Heart left ventricle (tissue), 16 donors: ENCODE measurements around the gene CELA1. TPM values are rescaled to one million over a fixed set of nuclear protein-coding genes. Genes with fewer than 3 reads are reported as not detected.

Experiments
- ATAC-seq, 4 donors: fragments of 200-7000 bp; cut with Tn5 transposase; one replicate each; pipeline ENCODE4 v1.9.1; 2020 to 2022; ENCODE audit warnings: moderate library complexity in 4 of 4, mild to moderate bottlenecking in 3 of 4, moderate number of reproducible peaks in 1 of 4
- DNase-seq, 5 donors: peaks; one replicate each; pipeline ENCODE4 v3.0.0-alpha.2; 2020
- H3K27ac ChIP-seq, 12 donors: fragments of 200-600 bp; sonication (generic) in 4 of 12; one replicate each; pipeline versions ENCODE4 v1.5.0 to v1.8.0; 2016 to 2022; ENCODE audit warnings: mild to moderate bottlenecking in 2 of 12
- H3K27me3 ChIP-seq, 9 donors: fragments of 200-600 bp; sonication (generic) in 2 of 9; one replicate each; pipeline versions ENCODE4 v1.5.1 to v1.8.0; 2016 to 2022; ENCODE audit warnings: mild to moderate bottlenecking in 3 of 9
- H3K36me3 ChIP-seq, 9 donors: fragments of 200-600 bp; sonication (generic) in 2 of 9; one replicate each; pipeline versions ENCODE4 v1.5.0 to v1.8.0; 2018 to 2022; ENCODE audit warnings: mild to moderate bottlenecking in 2 of 9
- H3K4me1 ChIP-seq, 12 donors: fragments of 200-600 bp; sonication (generic) in 4 of 12; one replicate each; pipeline versions ENCODE4 v1.5.0 to v1.8.0; 2016 to 2022; ENCODE audit warnings: mild to moderate bottlenecking in 3 of 12
- H3K4me3 ChIP-seq, 12 donors: fragments of 200-600 bp; sonication (generic) in 4 of 12; one replicate each; pipeline versions ENCODE4 v1.5.0 to v1.8.0; 2017 to 2022; ENCODE audit warnings: mild to moderate bottlenecking in 9 of 12, moderate library complexity in 4 of 12
- H3K9me3 ChIP-seq, 12 donors: fragments of 200-600 bp; sonication (generic) in 4 of 12; one replicate each; pipeline versions ENCODE4 v1.5.0 to v1.8.0; 2016 to 2022; ENCODE audit warnings: mild to moderate bottlenecking in 1 of 12
- CTCF ChIP-seq, 12 donors: fragments of 200-600 bp; sonication (generic) in 4 of 12; IDR thresholded peaks; one replicate each; pipeline versions ENCODE4 v1.5.0 to v1.8.0; 2018 to 2022; ENCODE audit warnings: antibody characterized with exemption in 12 of 12, mild to moderate bottlenecking in 5 of 12
- POLR2A ChIP-seq, 2 donors: fragments of 450-650 bp; IDR thresholded peaks; one replicate each; pipeline ENCODE4 v1.6.1; 2017; ENCODE audit warnings: antibody characterized with exemption in 2 of 2, mild to moderate bottlenecking in 2 of 2, moderate library complexity in 2 of 2
- WGBS, 4 donors: extraction: QIAGEN DNeasy Blood & Tissue Kit in 2 of 4; methylation state at CpG; one replicate each; pipeline versions ENCODE4 v1.1.5 to v1.1.7; 2013 to 2018; 5-methylcytosine and 5-hydroxymethylcytosine counted together
- intact Hi-C, 10 donors: fragments of 100-400 bp; cut with DNase I; formaldehyde crosslinking; loops; one replicate each; pipeline versions ENCODE4 v1.11.1 to v1.14.2; 2022
- polyA plus RNA-seq, 2 donors: library from polyadenylated mRNA; stranded (reverse); fragments of 200-250 nt; gene quantifications; one replicate each; pipeline ENCODE4 v1.2.3, GENCODE V29; 2013
- total RNA-seq, 9 donors: library from RNA; depleted of rRNA in 2 of 9; stranded (reverse); fragments of >200 nt in 2 of 9; fragmentation: NEBNext Ultra II Directional in 3 of 9; extraction: Animal tissue kit (Norgen Biotek cat#: 25700) in 3 of 9; gene quantifications; one replicate each; pipeline versions ENCODE4 v1.1.0 to v1.2.4, GENCODE V29; 2016 to 2023
- donor health status: ischemic (EF 13 %, LVEDD 7.1; RV severe dilation, severe dysfunction).
- donor health status: healthy with polysubstance abuse.
- donor health status: DM: no; HTN: yes; CAD: no.
- donor health status: DM: no; HTN: no; CAD: no.
- donor health status: ischemic (EF 25% LVEDD 6.9; RV normal size, moderate dysfunction).
- donor health status: ischemic (EF 25% LVEDD 5.7; RV mildly dilated, moderate dysfunction).
- donor health status: healthy.
- donor health status: DM: yes; HTN: yes; CAD: no.
- donor health status: ischemic (EF 35%, LVEDD 5.7; RV mildly dilated, moderate dysfunction).
- donor health status: nonischemic (EF 11% LVEDD 7.7; RV severe dilation, severe dysfunction).
- donor health status: DM: yes; HTN: yes; CAD: no.
- donor health status: PGD.
- donor health status: ischemic (EF 29% LVEDD 5.4; RV normal size, mild dysfunction).
- donor health status: nonischemic (EF 23%, LVEDD 6.1; RV moderate dilation, normal function).

The CELA1 gene
- total and polyA plus RNA-seq, 11 donors: not detected

DNA sequence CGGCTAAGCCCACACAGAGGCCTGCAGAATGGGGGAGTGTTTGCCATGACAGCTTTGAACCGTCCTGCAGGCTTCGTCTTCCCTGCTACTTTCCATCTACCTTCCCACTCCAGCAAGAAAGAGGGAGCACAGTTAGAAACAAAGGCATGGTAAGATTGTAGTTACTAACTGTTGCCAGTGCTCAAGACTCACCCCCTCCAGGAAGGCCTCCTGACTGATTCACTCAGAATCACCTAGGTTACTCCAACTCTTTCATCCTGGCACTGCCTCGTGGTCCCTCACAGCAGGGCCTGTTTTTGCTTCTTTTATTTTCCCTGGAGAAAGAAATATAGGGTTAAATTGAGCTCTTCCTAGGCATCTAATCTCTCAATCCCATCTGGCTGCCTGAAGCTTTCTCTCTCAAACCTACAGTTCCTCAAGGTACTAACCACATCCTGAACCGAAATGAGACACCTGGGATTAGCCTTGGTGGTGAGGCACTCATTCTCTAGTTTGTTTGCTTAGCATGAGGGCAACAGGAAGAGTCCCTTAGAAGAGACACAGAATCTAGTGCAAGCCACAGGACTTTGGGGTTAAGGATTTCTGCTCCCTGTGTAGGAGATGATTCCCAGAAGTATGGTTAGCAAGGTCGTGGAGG is 36.9 kb upstream of the CELA1 start:
- Histone ChIP-seq H3K36me3 (peaks cover 0 to 19% (median 0%) of the 10 kb centered on the region in 9 donors), H3K27ac (no peak overlapping the region), H3K27me3 (no peaks in the 10 kb centered on the region), H3K4me1 (peaks cover 0 to 17% (median 0%) of the 10 kb centered on the region in 12 donors), H3K4me3 (no peak overlapping the region), H3K9me3 (no peaks in the 10 kb centered on the region)
- no peak for ATAC-seq
- WGBS, 4 donors: 68 to 86% (median 73%) methylated on average over 6 of the region's 6 CpGs
- no peak for DNase-seq
- TF ChIP-seq CTCF (IDR thresholded peaks at IDR 0.05) (no peak), POLR2A (IDR thresholded peaks at IDR 0.05) (no peak)
- intact Hi-C loops: no loop called here

- DNase-seq (no peak), ATAC-seq (no peak)
- TF ChIP-seq POLR2A (IDR thresholded peaks at IDR 0.05) (no peak), CTCF (IDR thresholded peaks at IDR 0.05) (no peak)
- no peak overlapping the region for H3K4me3 ChIP-seq
- H3K27ac ChIP-seq: no peak overlapping the region
- H3K4me1 ChIP-seq: peaks cover 0 to 7% (median 0%) of the 10 kb centered on the region in 12 donors
- intact Hi-C loops: no loop called here
- no peaks in the 10 kb centered on the region for H3K9me3 ChIP-seq
- WGBS, 4 donors: 83 to 92% (median 89%) methylated on average over 7 of the region's 7 CpGs
- no peaks in the 10 kb centered on the region for H3K27me3 ChIP-seq
- peaks cover 0 to 24% (median 0%) of the 10 kb centered on the region in 9 donors for H3K36me3 ChIP-seq
These were observed 35.7 kb upstream of the CELA1 start for GRCh38 chr12:51382173-51382572.

- Histone ChIP-seq H3K36me3 (peaks cover 0 to 24% (median 0%) of the 10 kb centered on the region in 9 donors), H3K4me1 (peaks cover 0 to 7% (median 0%) of the 10 kb centered on the region in 12 donors), H3K4me3 (no peak overlapping the region), H3K27ac (no peak overlapping the region), H3K9me3 (no peaks in the 10 kb centered on the region), H3K27me3 (no peaks in the 10 kb centered on the region)
- ATAC-seq (peak in 2 of 4 donors; percentile 37 to 42), DNase-seq (no peak)
- 37 to 48% (median 41%) methylated on average over 5 of the region's 5 CpGs for WGBS, 4 donors
- intact Hi-C loops: no loop called here
- TF ChIP-seq POLR2A (IDR thresholded peaks at IDR 0.05) (no peak), CTCF (IDR thresholded peaks at IDR 0.05) (no peak)
These were observed 35.0 kb upstream of the CELA1 start for GRCh38 chr12:51381226-51382079.

- TF ChIP-seq CTCF (IDR thresholded peaks at IDR 0.05) (no peak), POLR2A (IDR thresholded peaks at IDR 0.05) (no peak)
- 91 to 98% (median 96%) methylated on average over 11 of the region's 11 CpGs for WGBS, 4 donors
- no peaks in the 10 kb centered on the region for H3K27me3 ChIP-seq
- ATAC-seq (no peak), DNase-seq (no peak)
- H3K4me3 ChIP-seq: no peak overlapping the region
- intact Hi-C loops: no loop called here
- H3K27ac ChIP-seq: no peak overlapping the region
- H3K36me3 ChIP-seq: peaks cover 0 to 24% (median 0%) of the 10 kb centered on the region in 9 donors
- no peaks in the 10 kb centered on the region for H3K9me3 ChIP-seq
- H3K4me1 ChIP-seq: peaks cover 0 to 7% (median 0%) of the 10 kb centered on the region in 12 donors
These were observed 33.1 kb upstream of the CELA1 start for GRCh38 chr12:51379571-51379970.
